Testis (tissue), 2 donors: ENCODE results near the gene GALP.
"Not testable (repeated sequence)": the region's sequence is repeated elsewhere in the genome, so short reads cannot be mapped to it uniquely, and the experiment has no call there.

Experiments used
- CTCF ChIP-seq, 3 experiments: fragments of 450-650 bp in 2 of 3; fragments of 200-600 bp in 1 of 3; sonication (generic) in 1 of 3; IDR thresholded peaks; one replicate each; pipeline ENCODE4 v1.5.1; 2016 to 2019; ENCODE audit warnings: antibody characterized with exemption in 3 of 3, mild to moderate bottlenecking in 2 of 3, moderate library complexity in 1 of 3
- POLR2A ChIP-seq: fragments of 450-650 bp; IDR thresholded peaks from one replicate; pipeline ENCODE4 v1.6.1; 2017; ENCODE audit warnings: antibody characterized with exemption, mild to moderate bottlenecking, moderate library complexity

DNA sequence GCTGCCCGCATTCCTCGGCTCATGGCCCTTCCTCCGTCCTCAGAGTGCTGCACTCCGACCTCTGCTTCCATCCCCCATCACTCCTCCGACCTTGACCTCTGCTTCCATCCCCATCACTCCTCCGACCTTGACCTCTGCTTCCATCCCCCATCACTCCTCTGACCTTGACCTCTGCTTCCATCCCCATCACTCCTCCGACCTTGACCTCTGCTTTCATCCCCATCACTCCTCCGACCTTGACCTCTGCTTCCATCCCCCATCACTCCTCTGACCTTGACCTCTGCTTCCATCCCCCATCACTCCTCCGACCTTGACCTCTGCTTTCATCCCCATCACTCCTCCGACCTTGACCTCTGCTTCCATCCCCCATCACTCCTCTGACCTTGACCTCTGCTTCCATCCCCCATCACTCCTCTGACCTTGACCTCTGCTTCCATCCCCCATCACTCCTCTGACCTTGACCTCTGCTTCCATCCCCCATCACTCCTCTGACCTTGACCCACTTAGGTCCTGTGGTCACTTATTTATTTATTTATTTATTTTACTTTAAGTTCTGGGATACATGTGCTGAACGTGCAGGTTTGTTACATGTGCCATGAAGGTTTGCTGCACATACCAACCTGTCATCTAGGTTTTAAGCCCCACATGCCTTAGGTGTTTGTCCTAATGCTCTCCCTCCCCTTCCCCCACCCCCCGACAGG lies 26.7 kb upstream of the GALP start:
- TF ChIP-seq POLR2A; CTCF (IDR thresholded peaks at IDR 0.05): not testable (repeated sequence)
